Vagina (tissue), 2 donors: Measurements from ENCODE around the gene PDXP.

ENCODE experiments used
- CTCF ChIP-seq, 3 experiments: fragments of 450-650 bp in 2 of 3; fragments of 200-600 bp in 1 of 3; sonication (generic) in 1 of 3; IDR thresholded peaks; one replicate each; pipeline ENCODE4 v1.5.1; 2017 to 2019; ENCODE audit warnings: antibody characterized with exemption in 3 of 3, mild to moderate bottlenecking in 2 of 3, moderate library complexity in 2 of 3
- POLR2A ChIP-seq, 2 donors: fragments of 450-650 bp; IDR thresholded peaks; one replicate each; pipeline ENCODE4 v1.6.1; 2017; ENCODE audit warnings: antibody characterized with exemption in 2 of 2, mild to moderate bottlenecking in 2 of 2, moderate library complexity in 2 of 2
- POLR2AphosphoS5 ChIP-seq, 2 donors: sonication (generic); formaldehyde crosslinking; IDR thresholded peaks; one replicate each; pipeline ENCODE4 v1.9.0; 2017; ENCODE audit warnings: antibody characterized with exemption in 2 of 2, mild to moderate bottlenecking in 2 of 2, low read depth in 1 of 2; ENCODE audit not compliant: insufficient read depth in 1 of 2

GRCh38 chr22:37659066-37659896, 758 bp downstream of the PDXP start:
- TF ChIP-seq CTCF (IDR thresholded peaks at IDR 0.05) (no peak), POLR2A (IDR thresholded peaks at IDR 0.05) (no peak), POLR2AphosphoS5 (IDR thresholded peaks at IDR 0.05; ENCODE audit: insufficient read depth in 1 of 2, low read depth in 1 of 2) (no peak)
